Measurements from ENCODE around the gene TMEFF2. TPM values are rescaled to one million over a fixed set of nuclear protein-coding genes. Genes with fewer than 3 reads are reported as not detected.

Gene TMEFF2
- total and polyA plus RNA-seq, 10 of the 15 experiments (the other 5 are each of a cell fraction or from before 2014, with no cell fraction given), result not detected

DNA sequence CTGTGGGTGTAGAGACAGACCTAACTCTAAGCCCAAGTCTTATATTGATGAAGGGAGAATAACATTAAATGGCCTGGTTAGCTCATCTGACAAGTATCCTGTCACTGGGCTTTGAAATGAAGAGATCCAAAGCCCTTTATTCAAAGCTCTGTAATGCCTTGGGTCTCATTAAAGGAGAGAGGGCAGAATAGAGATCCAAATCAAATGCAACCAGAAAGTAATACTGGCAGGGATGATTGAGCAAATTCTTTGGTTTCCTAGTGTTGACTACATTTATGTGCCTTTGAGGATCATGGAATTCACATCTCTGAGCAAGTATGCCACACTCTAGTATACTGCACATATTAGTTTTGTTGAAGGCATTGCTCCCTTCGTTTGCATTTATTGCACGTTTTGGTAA lies 200.0 kb downstream of the TMEFF2 start:
- H3K9me3 ChIP-seq (replicated peaks; ENCODE audit: control insufficient read depth, insufficient read depth, low read length), result no peaks in the 10 kb centered on the region
- TF ChIP-seq, protein P1, sequence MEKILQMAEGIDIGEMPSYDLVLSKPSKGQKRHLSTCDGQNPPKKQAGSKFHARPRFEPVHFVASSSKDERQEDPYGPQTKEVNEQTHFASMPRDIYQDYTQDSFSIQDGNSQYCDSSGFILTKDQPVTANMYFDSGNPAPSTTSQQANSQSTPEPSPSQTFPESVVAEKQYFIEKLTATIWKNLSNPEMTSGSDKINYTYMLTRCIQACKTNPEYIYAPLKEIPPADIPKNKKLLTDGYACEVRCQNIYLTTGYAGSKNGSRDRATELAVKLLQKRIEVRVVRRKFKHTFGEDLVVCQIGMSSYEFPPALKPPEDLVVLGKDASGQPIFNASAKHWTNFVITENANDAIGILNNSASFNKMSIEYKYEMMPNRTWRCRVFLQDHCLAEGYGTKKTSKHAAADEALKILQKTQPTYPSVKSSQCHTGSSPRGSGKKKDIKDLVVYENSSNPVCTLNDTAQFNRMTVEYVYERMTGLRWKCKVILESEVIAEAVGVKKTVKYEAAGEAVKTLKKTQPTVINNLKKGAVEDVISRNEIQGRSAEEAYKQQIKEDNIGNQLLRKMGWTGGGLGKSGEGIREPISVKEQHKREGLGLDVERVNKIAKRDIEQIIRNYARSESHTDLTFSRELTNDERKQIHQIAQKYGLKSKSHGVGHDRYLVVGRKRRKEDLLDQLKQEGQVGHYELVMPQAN (conservative IDR thresholded peaks at IDR 0.05), result no peak
- TF ChIP-seq ETV6 (conservative IDR thresholded peaks at IDR 0.05 in 1 of 2, IDR thresholded peaks at IDR 0.05 in 1 of 2; ENCODE audit: borderline replicate concordance in 1 of 2, low read depth in 1 of 2) (no peak), ZNF622 (IDR thresholded peaks at IDR 0.05) (no peak), RB1 (IDR thresholded peaks at IDR 0.05; ENCODE audit: borderline replicate concordance) (no peak), POLR2A (IDR thresholded peaks at IDR 0.05; ENCODE audit: low read depth, low read length) (no peak)
- TF ChIP-seq, protein P2, sequence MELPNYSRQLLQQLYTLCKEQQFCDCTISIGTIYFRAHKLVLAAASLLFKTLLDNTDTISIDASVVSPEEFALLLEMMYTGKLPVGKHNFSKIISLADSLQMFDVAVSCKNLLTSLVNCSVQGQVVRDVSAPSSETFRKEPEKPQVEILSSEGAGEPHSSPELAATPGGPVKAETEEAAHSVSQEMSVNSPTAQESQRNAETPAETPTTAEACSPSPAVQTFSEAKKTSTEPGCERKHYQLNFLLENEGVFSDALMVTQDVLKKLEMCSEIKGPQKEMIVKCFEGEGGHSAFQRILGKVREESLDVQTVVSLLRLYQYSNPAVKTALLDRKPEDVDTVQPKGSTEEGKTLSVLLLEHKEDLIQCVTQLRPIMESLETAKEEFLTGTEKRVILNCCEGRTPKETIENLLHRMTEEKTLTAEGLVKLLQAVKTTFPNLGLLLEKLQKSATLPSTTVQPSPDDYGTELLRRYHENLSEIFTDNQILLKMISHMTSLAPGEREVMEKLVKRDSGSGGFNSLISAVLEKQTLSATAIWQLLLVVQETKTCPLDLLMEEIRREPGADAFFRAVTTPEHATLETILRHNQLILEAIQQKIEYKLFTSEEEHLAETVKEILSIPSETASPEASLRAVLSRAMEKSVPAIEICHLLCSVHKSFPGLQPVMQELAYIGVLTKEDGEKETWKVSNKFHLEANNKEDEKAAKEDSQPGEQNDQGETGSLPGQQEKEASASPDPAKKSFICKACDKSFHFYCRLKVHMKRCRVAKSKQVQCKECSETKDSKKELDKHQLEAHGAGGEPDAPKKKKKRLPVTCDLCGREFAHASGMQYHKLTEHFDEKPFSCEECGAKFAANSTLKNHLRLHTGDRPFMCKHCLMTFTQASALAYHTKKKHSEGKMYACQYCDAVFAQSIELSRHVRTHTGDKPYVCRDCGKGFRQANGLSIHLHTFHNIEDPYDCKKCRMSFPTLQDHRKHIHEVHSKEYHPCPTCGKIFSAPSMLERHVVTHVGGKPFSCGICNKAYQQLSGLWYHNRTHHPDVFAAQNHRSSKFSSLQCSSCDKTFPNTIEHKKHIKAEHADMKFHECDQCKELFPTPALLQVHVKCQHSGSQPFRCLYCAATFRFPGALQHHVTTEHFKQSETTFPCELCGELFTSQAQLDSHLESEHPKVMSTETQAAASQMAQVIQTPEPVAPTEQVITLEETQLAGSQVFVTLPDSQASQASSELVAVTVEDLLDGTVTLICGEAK (IDR thresholded peaks at IDR 0.05; ENCODE audit: borderline replicate concordance), result no peak
- no peaks in the 10 kb centered on the region for H3K4me1 ChIP-seq (ENCODE audit: control insufficient read depth, insufficient read depth, low read length)
- ChIA-PET CTCF (interaction anchor here (0.7 to 1.7 kb wide), 5 partner anchors 11 to 133 kb away, joined by 3 to 4 read pairs (median 4); no protein-coding TSS in a partner anchor), POLR2A (no interaction called here), RAD21 (ENCODE audit: unreplicated experiment) (interaction anchor here (1.0 kb wide), 1 partner anchor 72 kb away, joined by 4 read pairs; no protein-coding TSS in a partner anchor), SMC1A (ENCODE audit: uncharacterized antibody, unreplicated experiment) (interaction anchor here (0.6 to 1.6 kb wide), 4 partner anchors 13 to 125 kb away, joined by 3 to 5 read pairs (median 3); no protein-coding TSS in a partner anchor)
- no peak overlapping the region for H3K4me2 ChIP-seq (ENCODE audit: control insufficient read depth, insufficient read depth)
- WGBS (ENCODE audit: insufficient coverage, insufficient replicate concordance, low lambda C conversion rate, missing lambda C conversion rate), result 0% methylated on average over 2 of the region's 2 CpGs
- no peak overlapping the region for H3K9ac ChIP-seq (ENCODE audit: control insufficient read depth, insufficient read depth, low read length)
- intact Hi-C loops (cut with micrococcal nuclease; ENCODE audit: unreplicated experiment) (no loop called here), in situ Hi-C loops (cut with MboI) (no loop called here)
- H3K4me3 ChIP-seq, result no peak overlapping the region
- DNase-seq (ENCODE audit: low read depth, low spot score) (no peak), FAIRE-seq (no peak), ATAC-seq (peak; percentile 26; the same call in 2 of the 3 replicates)
- H3K79me2 ChIP-seq (ENCODE audit: control insufficient read depth, insufficient read depth, low read length), result no peaks in the 10 kb centered on the region
- no peaks in the 10 kb centered on the region for H3K27me3 ChIP-seq (replicated peaks in 1 of 2; ENCODE audit: control insufficient read depth in 2 of 2, insufficient read depth in 2 of 2, low read length in 1 of 2)
- no TSS peak for BruUV-seq (replicated peaks)
- H2AFZ ChIP-seq (ENCODE audit: control insufficient read depth, low read depth, low read length), result no peak overlapping the region
- no peaks in the 10 kb centered on the region for H3K36me3 ChIP-seq (ENCODE audit: control insufficient read depth in 2 of 2, insufficient read depth in 2 of 2, low read length in 1 of 2)
- H4K20me1 ChIP-seq (ENCODE audit: control insufficient read depth, insufficient read depth), result no peaks in the 10 kb centered on the region
- no peak overlapping the region for H3K27ac ChIP-seq (ENCODE audit: control insufficient read depth, insufficient read depth)
